Hypothalamus (tissue), 51 donors: ENCODE measurements around the gene ASXL3.

Source experiments
- DNase-seq, 51 donors: peaks; one replicate each; lab custom pipeline; 2025; lab: John Stamatoyannopoulos, UW

The ASXL3 gene

DNA sequence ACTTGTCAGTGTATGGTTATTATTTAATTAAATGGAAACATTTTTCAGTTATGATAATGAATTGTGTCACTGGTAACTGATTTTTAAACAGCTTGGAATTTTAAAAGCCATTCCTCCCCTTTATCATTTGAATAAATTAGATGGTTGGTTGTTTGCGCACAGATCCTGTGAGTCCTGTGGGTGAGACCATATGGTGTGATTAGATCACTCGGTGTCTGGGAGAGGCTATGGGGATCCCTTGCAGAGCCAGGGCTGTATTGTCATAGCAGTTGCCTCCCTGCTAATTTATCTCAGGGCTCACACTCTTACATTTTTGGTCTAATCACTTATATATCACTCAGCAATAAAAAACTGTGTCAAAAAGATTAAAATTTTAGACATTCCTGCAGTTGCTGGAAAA lies 133.5 kb downstream of the ASXL3 start:
- DNase-seq = no peak

- DNase-seq = no peak
These were observed 134.7 kb downstream of the ASXL3 start for GRCh38 chr18:33712719-33713118.

DNA sequence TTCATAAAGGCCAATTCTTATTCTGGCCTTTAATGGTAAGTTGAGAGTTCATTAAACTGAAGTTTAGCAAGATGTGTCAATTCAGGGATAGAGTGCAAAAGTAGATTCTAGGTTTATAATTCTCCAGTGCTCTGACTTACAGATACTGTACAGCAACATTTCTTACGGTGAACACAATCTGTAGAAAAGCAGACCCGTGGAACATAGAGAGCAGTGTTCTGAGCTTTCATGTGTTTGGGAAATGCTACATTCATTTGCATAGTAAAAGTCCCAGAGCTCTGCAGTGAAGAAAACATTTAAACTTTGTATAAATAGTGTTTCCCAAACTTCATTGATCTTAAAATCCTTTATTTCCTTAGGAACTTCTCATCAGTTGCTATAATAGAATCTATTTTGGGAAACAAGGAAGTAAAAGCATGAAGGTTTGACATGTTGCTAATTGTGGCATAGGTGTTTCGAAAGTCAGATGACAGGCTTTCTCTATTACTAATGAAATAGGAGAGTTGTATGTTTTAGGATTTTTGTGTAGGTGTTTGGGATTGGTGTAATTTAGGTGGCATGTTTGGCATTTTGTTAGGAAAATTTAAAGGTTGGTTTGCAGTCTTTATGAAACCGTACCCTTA lies 138.2 kb downstream of the ASXL3 start:
- DNase-seq = no peak

DNA sequence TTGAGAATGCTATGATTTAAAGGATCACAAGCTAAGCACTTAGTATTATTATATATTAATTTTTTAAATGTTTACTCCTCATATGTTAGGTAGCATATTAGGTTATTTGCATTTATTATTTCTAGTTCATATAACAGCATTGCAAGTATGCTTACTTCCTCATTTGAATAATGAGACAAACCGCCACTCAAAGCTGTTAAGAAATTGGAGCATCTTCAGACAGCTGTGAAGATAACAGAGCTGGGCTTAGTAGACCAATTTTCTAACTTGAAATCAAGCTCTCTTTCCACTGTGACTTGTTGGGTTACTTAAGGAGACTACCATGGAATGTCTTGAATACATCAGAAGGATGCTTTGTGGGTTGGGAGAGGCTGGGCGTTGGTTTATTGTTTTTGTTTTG lies 139.3 kb downstream of the ASXL3 start:
- DNase-seq = no peak

- DNase-seq = no peak
These were observed 142.1 kb downstream of the ASXL3 start for GRCh38 chr18:33720133-33720532.

DNA sequence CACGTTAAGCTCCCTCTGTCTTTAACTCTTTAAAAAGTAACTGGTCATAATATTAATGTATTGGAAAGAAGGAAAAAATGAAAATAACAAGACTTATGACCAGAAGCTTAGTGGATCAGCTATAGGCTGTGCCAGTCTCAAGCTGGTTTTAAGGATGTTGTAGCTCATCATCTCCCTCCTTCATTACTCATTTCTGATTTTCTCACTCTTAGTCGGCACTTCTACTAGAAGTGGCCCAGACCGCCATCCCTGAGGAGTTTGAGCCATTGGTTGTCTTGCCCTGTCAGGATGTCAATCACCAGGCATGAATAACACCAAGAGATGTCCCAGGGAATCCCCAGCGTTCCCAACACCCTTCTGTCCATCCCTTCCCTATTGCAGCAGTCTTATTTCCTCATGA lies 151.5 kb downstream of the ASXL3 start:
- no peak for DNase-seq

- no peak for DNase-seq
These were observed 155.4 kb downstream of the ASXL3 start for GRCh38 chr18:33733376-33733775.

GRCh38 chr18:33735428-33735827 lies 157.4 kb downstream of the ASXL3 start:
- no peak for DNase-seq

DNA sequence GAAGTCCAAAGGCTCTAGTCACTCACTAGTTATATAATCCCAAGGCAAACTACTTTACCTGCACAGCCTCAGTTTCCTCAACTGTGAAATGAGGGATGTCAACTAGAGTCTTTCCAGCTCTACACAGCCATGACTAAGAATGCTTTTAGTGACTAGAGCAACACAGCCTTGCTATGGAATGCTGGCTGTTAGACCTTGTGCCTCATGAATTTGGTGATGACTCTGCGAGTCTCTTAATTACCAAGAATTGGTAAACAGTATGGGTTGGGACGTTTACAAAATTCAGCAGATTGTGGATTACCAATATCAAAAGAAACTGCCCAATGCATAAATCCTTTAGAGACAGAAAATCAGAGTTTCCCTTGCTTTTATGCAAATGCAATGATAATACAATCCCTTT lies 163.7 kb downstream of the ASXL3 start:
- no peak for DNase-seq

DNA sequence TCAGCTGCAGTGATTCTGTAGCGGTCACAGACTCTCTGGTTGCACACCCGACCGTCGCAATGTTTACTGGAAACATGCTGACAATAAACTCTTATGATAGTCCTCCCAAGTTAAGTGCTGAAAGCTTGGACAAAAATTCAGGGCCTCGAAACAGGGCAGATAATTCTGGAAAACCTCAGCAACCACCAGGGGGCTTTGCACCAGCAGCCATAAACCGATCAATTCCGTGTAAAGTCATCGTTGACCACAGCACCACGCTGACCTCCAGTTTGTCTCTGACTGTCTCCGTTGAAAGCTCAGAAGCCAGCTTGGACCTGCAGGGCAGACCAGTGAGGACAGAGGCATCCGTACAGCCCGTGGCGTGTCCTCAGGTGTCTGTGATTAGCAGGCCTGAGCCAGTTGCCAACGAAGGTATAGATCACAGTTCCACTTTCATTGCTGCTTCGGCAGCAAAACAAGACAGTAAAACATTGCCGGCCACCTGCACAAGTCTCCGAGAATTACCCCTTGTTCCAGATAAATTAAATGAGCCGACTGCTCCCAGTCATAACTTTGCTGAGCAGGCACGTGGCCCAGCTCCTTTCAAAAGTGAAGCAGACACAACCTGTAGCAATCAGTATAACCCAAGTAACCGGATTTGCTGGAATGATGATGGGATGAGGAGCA lies 166.1 kb downstream of the ASXL3 start:
- no peak for DNase-seq

DNA sequence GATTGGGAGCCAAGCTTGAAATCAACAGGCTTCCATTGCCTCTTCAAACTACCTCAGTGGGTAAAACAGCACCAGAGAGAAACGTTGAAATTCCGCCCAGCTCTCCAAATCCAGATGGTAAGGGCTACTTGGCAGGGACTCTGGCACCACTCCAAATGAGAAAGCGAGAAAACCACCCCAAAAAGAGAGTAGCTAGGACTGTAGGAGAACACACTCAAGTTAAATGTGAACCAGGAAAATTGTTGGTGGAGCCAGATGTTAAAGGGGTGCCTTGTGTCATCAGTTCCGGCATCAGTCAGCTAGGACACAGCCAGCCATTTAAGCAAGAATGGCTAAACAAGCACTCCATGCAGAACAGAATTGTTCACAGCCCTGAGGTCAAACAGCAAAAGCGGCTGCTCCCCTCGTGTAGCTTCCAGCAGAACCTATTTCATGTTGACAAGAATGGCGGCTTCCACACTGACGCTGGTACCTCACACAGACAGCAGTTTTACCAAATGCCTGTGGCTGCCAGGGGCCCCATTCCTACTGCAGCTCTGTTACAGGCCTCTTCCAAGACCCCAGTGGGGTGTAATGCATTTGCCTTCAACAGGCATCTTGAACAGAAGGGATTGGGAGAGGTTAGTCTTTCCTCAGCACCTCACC lies 167.3 kb downstream of the ASXL3 start:
- no peak for DNase-seq

DNA sequence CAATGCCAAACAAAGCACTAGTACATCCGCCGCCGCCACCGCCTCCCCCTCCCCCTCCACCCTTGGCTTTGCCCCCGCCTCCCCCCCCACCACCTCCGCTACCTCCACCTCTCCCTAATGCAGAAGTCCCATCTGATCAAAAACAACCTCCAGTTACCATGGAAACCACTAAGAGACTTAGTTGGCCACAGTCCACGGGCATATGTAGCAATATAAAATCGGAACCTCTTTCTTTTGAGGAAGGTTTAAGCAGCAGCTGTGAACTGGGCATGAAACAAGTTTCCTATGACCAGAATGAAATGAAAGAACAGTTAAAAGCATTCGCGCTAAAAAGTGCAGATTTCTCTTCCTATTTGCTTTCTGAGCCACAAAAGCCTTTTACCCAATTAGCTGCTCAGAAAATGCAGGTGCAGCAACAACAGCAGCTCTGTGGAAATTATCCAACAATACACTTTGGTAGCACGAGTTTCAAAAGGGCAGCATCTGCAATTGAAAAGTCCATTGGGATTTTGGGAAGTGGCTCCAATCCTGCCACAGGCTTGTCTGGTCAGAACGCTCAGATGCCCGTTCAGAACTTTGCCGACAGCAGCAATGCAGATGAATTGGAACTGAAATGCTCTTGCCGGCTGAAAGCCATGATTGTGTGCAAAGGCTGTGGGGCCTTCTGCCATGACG lies 168.0 kb downstream of the ASXL3 start:
- peak in 13 of 51 donors; percentile 9 to 40 (median 23) for DNase-seq

DNA sequence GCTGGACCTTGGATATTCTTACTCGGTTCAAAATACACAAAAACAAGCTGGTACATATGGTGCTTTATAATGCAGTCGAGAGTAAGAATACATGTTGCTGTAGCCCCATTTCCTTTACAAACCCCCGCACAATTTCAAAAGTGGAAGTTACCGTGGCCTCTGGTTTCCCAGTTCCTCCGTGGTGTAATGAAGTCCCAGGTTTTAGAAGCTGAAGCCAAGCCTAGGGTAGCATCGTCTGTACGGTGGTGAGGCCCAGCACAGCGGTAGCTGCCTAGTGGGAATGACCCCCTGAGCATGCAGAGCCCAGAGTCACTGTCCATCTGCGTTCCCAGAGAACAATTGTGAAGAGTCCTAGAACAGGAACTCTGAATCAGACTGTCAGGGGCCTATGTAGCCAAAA lies 171.8 kb downstream of the ASXL3 start:
- no peak for DNase-seq

DNA sequence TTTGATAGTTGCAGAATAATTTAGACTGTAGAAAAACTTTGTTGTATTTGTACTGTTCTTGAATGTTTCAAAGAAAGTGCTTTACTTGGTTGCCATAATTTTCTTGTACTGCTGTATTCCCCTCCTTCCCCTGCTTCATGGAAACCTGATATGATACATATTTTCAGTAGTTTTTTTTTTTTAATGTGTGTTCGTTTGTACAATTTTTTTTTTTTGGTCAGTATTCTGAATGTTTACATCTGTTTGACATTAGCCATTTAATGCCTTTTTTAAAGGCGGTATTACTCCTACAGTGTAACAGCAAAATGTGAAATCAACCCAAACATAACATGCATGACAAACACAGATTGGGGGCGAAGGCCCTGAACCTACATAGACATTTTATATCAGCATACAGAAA lies 172.3 kb downstream of the ASXL3 start:
- no peak for DNase-seq

DNA sequence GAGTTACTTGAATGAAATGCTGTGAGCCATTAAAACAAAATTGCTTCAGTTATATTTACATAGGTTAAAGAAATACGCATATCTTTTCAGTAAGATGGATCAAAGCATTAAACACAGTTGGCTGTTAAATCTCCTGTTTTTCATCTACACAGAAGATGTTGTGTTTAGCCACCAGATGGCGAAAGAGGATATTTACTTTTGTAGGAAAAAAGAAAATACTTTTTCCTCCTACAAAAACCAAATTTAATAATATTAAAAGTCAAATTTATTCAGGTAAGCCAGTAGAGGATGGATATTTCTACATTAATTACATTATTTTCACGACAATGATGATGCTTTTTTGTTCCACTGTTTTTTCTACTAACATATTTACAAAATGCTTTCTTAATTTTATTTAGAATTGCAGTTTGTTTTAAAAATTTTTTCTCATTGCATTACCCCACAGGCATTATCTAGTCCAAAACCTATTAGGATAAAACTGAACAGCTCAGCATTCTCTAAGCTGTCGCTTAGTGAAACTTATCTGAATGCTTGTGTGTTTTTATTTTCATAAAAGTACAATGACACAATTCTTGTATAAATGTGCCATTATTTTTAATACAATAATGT lies 173.7 kb downstream of the ASXL3 start:
- no peak for DNase-seq

DNA sequence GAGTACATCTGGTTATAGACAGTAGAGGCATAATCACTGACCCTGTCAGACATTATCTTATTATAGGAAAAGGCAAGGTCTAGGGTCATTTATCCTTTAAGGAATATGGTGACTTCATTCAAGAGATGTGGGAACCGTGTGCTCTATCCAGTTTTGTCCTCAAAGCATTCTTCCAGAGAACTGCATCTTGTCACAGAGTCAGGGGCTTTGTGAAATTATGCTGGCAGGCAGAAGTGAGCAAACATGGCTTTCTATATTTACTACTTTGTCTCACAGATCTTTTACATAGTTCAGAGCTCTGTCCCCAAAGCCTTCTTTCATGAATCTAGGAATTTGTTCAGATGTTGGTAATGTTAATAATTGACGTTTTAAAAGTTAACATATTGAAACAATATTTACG lies 177.4 kb downstream of the ASXL3 start:
- no peak for DNase-seq

DNA sequence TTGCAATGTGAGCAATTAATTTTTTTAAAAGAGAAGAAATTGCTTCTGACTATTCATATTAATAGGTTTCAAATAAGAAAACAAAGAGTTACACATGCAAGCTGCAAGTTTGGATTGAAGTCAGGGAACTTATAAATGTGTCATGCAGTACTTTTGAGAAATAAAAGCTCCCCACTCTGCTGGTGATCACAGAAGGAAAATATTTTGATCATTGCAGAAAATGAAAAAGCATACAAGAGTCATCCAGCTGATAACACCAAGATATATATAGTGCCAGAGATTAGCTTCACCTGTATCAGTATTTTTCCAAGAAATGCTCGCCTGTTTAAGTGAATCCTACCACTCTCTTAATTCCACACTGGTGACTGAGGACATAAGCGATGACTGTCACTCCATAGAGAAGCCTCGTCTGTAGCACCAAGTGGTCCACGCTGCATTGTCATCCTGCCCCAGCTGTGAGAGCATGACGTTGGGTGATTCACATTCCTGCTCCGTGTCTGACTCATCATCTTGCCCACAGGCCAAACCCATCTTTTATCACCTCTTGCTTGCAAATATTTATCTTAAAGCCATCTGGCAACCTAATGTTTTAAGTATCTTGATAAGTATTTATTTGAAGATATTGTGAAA lies 178.0 kb downstream of the ASXL3 start:
- DNase-seq = peak in 4 of 51 donors; percentile 6 to 52 (median 26)

- no peak for DNase-seq
These were observed 179.0 kb downstream of the ASXL3 start for GRCh38 chr18:33757037-33757436.

DNA sequence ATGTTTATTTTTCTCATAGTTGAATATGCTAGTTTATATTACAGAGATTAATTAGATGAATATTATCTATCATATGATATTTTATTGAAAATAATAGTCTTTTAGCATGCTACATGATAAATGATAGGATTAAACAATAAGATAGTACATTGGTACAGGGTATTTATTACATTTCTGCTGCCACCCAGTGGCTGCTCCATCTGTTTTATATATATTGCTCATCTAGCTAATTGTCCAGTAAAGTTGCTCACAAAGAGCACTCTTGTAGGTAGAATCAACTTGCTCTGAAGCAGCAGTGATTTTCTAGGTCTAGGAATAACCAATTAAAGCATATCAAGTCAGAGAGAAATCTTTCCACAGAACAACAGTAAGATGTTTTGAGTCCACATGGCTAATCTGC lies 183.3 kb downstream of the ASXL3 start:
- peak in 8 of 51 donors; percentile 12 to 54 (median 43) for DNase-seq

- DNase-seq = no peak
These were observed 203.4 kb downstream of the ASXL3 start for GRCh38 chr18:33781429-33781828.
